ENCODE data around the gene FYB1.

The FYB1 gene

GRCh38 chr5:39194466-39195136 is 24.8 kb downstream of the FYB1 start:
- H3K27ac ChIP-seq = no peak overlapping the region
- no peak for TF ChIP-seq CTCF (conservative IDR thresholded peaks at IDR 0.05)

- no peak overlapping the region for H3K27ac ChIP-seq
- no peak for TF ChIP-seq CTCF (conservative IDR thresholded peaks at IDR 0.05)
Measured at GRCh38 chr5:39193553-39194465, 25.6 kb downstream of the FYB1 start.

GRCh38 chr5:39192450-39193160 is 26.8 kb downstream of the FYB1 start:
- no peak overlapping the region for H3K27ac ChIP-seq
- TF ChIP-seq CTCF (conservative IDR thresholded peaks at IDR 0.05) = no peak

GRCh38 chr5:39191216-39191615 is 28.1 kb downstream of the FYB1 start:
- no peak overlapping the region for H3K27ac ChIP-seq
- TF ChIP-seq CTCF (conservative IDR thresholded peaks at IDR 0.05) = no peak

GRCh38 chr5:39190311-39191102 is 28.9 kb downstream of the FYB1 start:
- no peak overlapping the region for H3K27ac ChIP-seq

GRCh38 chr5:39189292-39189955 is 29.9 kb downstream of the FYB1 start:
- no peak for TF ChIP-seq CTCF (conservative IDR thresholded peaks at IDR 0.05)
- H3K27ac ChIP-seq = no peak overlapping the region

More at GRCh38 chr5:39190311-39191102, 28.9 kb downstream of the FYB1 start:
- no peak for TF ChIP-seq CTCF (conservative IDR thresholded peaks at IDR 0.05)
